Sigmoid colon (tissue), 3 donors: ENCODE data around the gene HERC4.

Experiments
- CTCF ChIP-seq, 4 experiments: fragments of 450-650 bp in 3 of 4; fragments of 200-600 bp in 1 of 4; IDR thresholded peaks; one replicate each; pipeline ENCODE4 v1.5.1; 2016 to 2019; ENCODE audit warnings: antibody characterized with exemption in 4 of 4, mild to moderate bottlenecking in 3 of 4, moderate library complexity in 2 of 4
- POLR2A ChIP-seq, 2 donors: fragments of 450-650 bp; IDR thresholded peaks; one replicate each; pipeline ENCODE4 v1.6.1; 2016; ENCODE audit warnings: antibody characterized with exemption in 2 of 2, mild to moderate bottlenecking in 2 of 2, moderate library complexity in 2 of 2

- no peak for TF ChIP-seq POLR2A (IDR thresholded peaks at IDR 0.05)
- TF ChIP-seq CTCF (IDR thresholded peaks at IDR 0.05), result no peak
Observed at GRCh38 chr10:67875340-67876238, 199.5 kb downstream of the HERC4 start.
